Upper lobe of left lung (tissue), 4 donors: Measurements from ENCODE around the gene ANO1.

Source experiments
- CTCF ChIP-seq, 6 experiments: fragments of 450-650 bp in 4 of 6; fragments of 200-600 bp in 2 of 6; sonication (generic) in 2 of 6; IDR thresholded peaks; one replicate each; pipeline ENCODE4 v1.5.1; 2016 to 2019; ENCODE audit warnings: antibody characterized with exemption in 6 of 6
- EP300 ChIP-seq, 4 donors: sonication (generic); formaldehyde crosslinking; IDR thresholded peaks; one replicate each; pipeline ENCODE4 v1.5.1; 2017; ENCODE audit warnings: antibody characterized with exemption in 4 of 4, control low read depth in 2 of 4
- POLR2A ChIP-seq, 4 donors: fragments of 450-650 bp; IDR thresholded peaks; one replicate each; pipeline ENCODE4 v1.5.1; 2016 to 2017; ENCODE audit warnings: antibody characterized with exemption in 4 of 4, mild to moderate bottlenecking in 2 of 4
- POLR2AphosphoS5 ChIP-seq, 2 donors: sonication (generic); formaldehyde crosslinking; IDR thresholded peaks; one replicate each; pipeline ENCODE4 v1.5.1; 2017; ENCODE audit warnings: antibody characterized with exemption in 2 of 2

- TF ChIP-seq CTCF (IDR thresholded peaks at IDR 0.05) (no peak), POLR2AphosphoS5 (IDR thresholded peaks at IDR 0.05) (no peak), POLR2A (IDR thresholded peaks at IDR 0.05) (no peak), EP300 (IDR thresholded peaks at IDR 0.05) (no peak)
Measured at GRCh38 chr11:70133771-70134335, 55.7 kb downstream of the ANO1 start.
